HCT116 (cell line): ENCODE data around the gene GCC1.
"Not testable (repeated sequence)": the region's sequence is repeated elsewhere in the genome, so short reads cannot be mapped to it uniquely, and the experiment has no call there.

Experiments used
- ATF3 ChIP-seq: IDR thresholded peaks from 2 replicates; pipeline ENCODE4 v1.6.1; 2012
- CTCF ChIP-seq, 3 experiments: fragments of 200-600 bp in 1 of 3; sonication (generic) in 1 of 3; IDR thresholded peaks in 2 of 3; conservative IDR thresholded peaks in 1 of 3; 2 replicates each; pipeline ENCODE4 v1.5.1; 2012 to 2017; ENCODE audit warnings: low read depth in 2 of 3, low read length in 2 of 3, antibody characterized with exemption in 1 of 3, borderline replicate concordance in 1 of 3, control low read depth in 1 of 3, mild to moderate bottlenecking in 1 of 3, mixed read lengths in 1 of 3, mixed run types in 1 of 3, moderate library complexity in 1 of 3; ENCODE audit not compliant: insufficient read depth in 1 of 3
- EGR1 ChIP-seq: IDR thresholded peaks from 2 replicates; pipeline ENCODE4 v1.6.1; 2012; ENCODE audit warnings: low read depth
- EZH2 ChIP-seq: fragments of 200-600 bp; sonication (generic); IDR thresholded peaks from 2 replicates; pipeline ENCODE4 v1.6.1; 2017; ENCODE audit warnings: antibody characterized with exemption, mixed run types
- JUND ChIP-seq: IDR thresholded peaks from 2 replicates; pipeline ENCODE4 v1.6.1; 2012
- POLR2A ChIP-seq: IDR thresholded peaks from 2 replicates; pipeline ENCODE4 v1.7.0; 2011; ENCODE audit warnings: borderline replicate concordance; ENCODE audit not compliant: insufficient read depth, insufficient read length; ENCODE audit errors: extremely low read depth
- POLR2AphosphoS5 ChIP-seq: IDR thresholded peaks from 2 replicates; pipeline ENCODE4 v1.6.1; 2011; ENCODE audit warnings: mild to moderate bottlenecking, low read depth, low read length, moderate library complexity
- RAD21 ChIP-seq: IDR thresholded peaks from 2 replicates; pipeline ENCODE4 v1.6.1; 2012; ENCODE audit warnings: low read depth, mild to moderate bottlenecking
- REST ChIP-seq: IDR thresholded peaks from 2 replicates; pipeline ENCODE4 v1.6.1; 2012; ENCODE audit warnings: low read depth
- SP1 ChIP-seq: IDR thresholded peaks from 2 replicates; pipeline ENCODE4 v1.6.1; 2012; ENCODE audit warnings: low read depth
- TCF7L2 ChIP-seq: IDR thresholded peaks from 2 replicates; pipeline ENCODE4 v1.7.0; 2011; ENCODE audit warnings: borderline replicate concordance, inconsistent platforms; ENCODE audit not compliant: insufficient read depth, insufficient read length; ENCODE audit errors: extremely low read depth

GRCh38 chr7:127568034-127568433, 17.4 kb downstream of the GCC1 start:
- not testable (repeated sequence) for TF ChIP-seq POLR2A; RAD21; TCF7L2; CTCF (IDR thresholded peaks at IDR 0.05 in 2 of 3, conservative IDR thresholded peaks at IDR 0.05 in 1 of 3; ENCODE audit: borderline replicate concordance in 1 of 3, insufficient read depth in 1 of 3, low read depth in 2 of 3, low read length in 2 of 3); REST; SP1; EZH2; POLR2AphosphoS5; ATF3; EGR1; JUND
